OCI-LY3 (cell line): ENCODE data around the gene FURIN.
"Not testable (repeated sequence)": the region's sequence is repeated elsewhere in the genome, so short reads cannot be mapped to it uniquely, and the experiment has no call there.

Experiments used
- H2AFZ ChIP-seq: fragments of 200-600, 300-600 bp; shearing (Covaris generic); 2 replicates; pipeline ENCODE4 v1.6.0; 2014; ENCODE audit warnings: antibody characterized with exemption, low read depth, low read length
- H3K27ac ChIP-seq: fragments of 200-600, 300-600 bp; sonication (generic); 2 replicates; pipeline ENCODE4 v1.5.1; 2014; ENCODE audit warnings: mild to moderate bottlenecking, low read length, moderate library complexity, mixed read lengths
- H3K27me3 ChIP-seq: fragments of 200-600, 300-600 bp; sonication (generic); 2 replicates; pipeline ENCODE4 v1.6.1; 2014; ENCODE audit warnings: low read depth, low read length, mixed read lengths
- H3K36me3 ChIP-seq: fragments of 200-600, 300-600 bp; sonication (generic); replicated peaks from 2 replicates; pipeline ENCODE3; 2014; ENCODE audit warnings: low read depth, low read length, mixed read lengths
- H3K4me1 ChIP-seq: fragments of 300-600, 200-600 bp; sonication (generic); 2 replicates; pipeline ENCODE4 v1.6.1; 2014; ENCODE audit warnings: low read length, mixed read lengths
- H3K4me2 ChIP-seq: fragments of 200-600, 300-600 bp; sonication (generic); 2 replicates; pipeline ENCODE4 v1.6.1; 2014; ENCODE audit warnings: low read length, mixed read lengths
- H3K4me3 ChIP-seq: fragments of 300-600, 200-600 bp; sonication (generic); 2 replicates; pipeline ENCODE4 v1.5.1; 2014; ENCODE audit warnings: antibody characterized with exemption, mild to moderate bottlenecking, low read length, moderate library complexity
- H3K79me2 ChIP-seq: fragments of 300-600, 200-600 bp; shearing (Covaris generic); 2 replicates; pipeline ENCODE4 v1.6.1; 2014; ENCODE audit warnings: mild to moderate bottlenecking, low read length, mixed read lengths
- H3K9ac ChIP-seq: fragments of 300-600, 200-600 bp; shearing (Covaris generic); 2 replicates; pipeline ENCODE4 v1.6.0; 2014; ENCODE audit warnings: mild to moderate bottlenecking, low read length, moderate library complexity
- H3K9me3 ChIP-seq: fragments of 200-600, 300-600 bp; shearing (Covaris generic); 2 replicates; pipeline ENCODE4 v1.6.1; 2014; ENCODE audit warnings: low read length, mixed read lengths; ENCODE audit not compliant: insufficient read depth
- H4K20me1 ChIP-seq: fragments of 200-600, 300-600 bp; sonication (generic); 2 replicates; pipeline ENCODE4 v1.6.1; 2016; ENCODE audit warnings: low read length, mixed read lengths; ENCODE audit not compliant: insufficient read depth
- EZH2phosphoT487 ChIP-seq: fragments of 200-600 bp; shearing (Covaris generic); IDR thresholded peaks from 2 replicates; pipeline ENCODE4 v1.6.1; 2018; ENCODE audit warnings: antibody characterized with exemption, mixed run types, low read depth
- TF ChIP-seq, protein P1 (sequence below): fragments of 200-600, 300-600 bp; sonication (generic); IDR thresholded peaks from 2 replicates; pipeline ENCODE4 v1.5.1; 2014; ENCODE audit warnings: antibody characterized with exemption, low read length, low read depth

FURIN gene

DNA sequence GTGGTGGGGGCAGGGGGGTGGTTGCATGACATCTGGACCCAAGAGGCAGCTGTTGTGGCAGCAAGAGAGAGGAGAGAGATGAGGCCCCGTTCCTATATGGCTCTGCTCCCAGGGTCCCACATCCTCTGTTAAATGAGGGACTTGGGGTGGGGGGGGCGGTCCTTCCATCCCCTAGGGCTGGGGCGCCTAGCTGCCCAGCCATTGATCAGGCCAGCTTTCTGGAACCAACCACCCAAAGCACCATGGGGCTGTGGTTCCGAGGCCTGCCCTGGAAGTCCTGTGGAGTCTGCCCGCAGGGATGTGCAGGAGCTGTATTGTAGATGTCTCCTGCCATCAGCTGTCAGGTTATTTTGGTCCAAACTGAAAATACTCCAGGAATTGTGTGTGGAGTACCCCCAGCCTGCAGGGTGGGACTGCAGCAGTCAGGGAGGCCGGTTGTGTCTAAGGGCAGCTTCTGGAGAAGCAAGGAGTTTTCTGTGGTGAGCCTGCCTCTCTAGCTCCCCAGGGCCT, 5.2 kb downstream of the FURIN start:
- peaks cover 29% of the 10 kb centered on the region for H3K4me1 ChIP-seq

DNA sequence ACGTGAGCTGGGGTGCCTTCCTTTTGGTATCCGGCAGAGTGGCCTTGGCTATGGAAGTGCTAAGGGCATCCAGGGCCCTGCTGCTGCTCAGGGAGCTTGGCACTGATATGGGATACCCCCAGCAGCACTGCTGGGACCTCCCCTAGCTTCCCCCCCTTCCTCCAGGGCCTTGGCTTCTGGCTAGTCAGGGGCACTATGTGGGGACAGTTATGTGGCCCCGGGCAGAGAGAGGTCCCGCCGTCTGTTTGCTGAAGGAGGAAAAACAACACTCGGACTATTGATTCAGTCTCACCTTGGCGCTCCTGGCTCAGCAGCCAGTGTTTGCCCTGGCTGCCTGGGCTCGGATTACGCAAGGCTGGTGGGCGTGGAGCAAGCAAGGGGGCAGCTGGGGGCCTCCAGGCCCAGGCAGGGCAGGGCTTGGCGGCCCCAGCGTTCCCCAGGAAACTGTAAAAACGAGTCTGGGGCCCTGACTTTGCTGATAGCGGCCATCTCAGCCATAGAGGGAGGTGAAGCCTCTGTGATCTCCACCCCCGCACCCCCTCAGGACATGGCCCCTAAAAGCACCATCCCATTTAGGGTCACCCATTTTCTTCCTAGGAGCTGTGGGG, 5.7 kb downstream of the FURIN start:
- H3K9me3 ChIP-seq: no peaks in the 10 kb centered on the region
- no peak overlapping the region for H3K4me3 ChIP-seq
- H2AFZ ChIP-seq: no peak overlapping the region
- no peak for TF ChIP-seq EZH2phosphoT487
- TF ChIP-seq, protein P1, sequence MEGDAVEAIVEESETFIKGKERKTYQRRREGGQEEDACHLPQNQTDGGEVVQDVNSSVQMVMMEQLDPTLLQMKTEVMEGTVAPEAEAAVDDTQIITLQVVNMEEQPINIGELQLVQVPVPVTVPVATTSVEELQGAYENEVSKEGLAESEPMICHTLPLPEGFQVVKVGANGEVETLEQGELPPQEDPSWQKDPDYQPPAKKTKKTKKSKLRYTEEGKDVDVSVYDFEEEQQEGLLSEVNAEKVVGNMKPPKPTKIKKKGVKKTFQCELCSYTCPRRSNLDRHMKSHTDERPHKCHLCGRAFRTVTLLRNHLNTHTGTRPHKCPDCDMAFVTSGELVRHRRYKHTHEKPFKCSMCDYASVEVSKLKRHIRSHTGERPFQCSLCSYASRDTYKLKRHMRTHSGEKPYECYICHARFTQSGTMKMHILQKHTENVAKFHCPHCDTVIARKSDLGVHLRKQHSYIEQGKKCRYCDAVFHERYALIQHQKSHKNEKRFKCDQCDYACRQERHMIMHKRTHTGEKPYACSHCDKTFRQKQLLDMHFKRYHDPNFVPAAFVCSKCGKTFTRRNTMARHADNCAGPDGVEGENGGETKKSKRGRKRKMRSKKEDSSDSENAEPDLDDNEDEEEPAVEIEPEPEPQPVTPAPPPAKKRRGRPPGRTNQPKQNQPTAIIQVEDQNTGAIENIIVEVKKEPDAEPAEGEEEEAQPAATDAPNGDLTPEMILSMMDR: no peak
- H3K27ac ChIP-seq: no peak overlapping the region
- H4K20me1 ChIP-seq: no peaks in the 10 kb centered on the region
- no peaks in the 10 kb centered on the region for H3K27me3 ChIP-seq
- peaks cover 28% of the 10 kb centered on the region for H3K4me1 ChIP-seq
- H3K36me3 ChIP-seq: no peaks in the 10 kb centered on the region
- H3K79me2 ChIP-seq: peaks cover 16% of the 10 kb centered on the region
- H3K4me2 ChIP-seq: no peak overlapping the region
- no peak overlapping the region for H3K9ac ChIP-seq

More for the DNA sequence above, 5.2 kb downstream of the FURIN start:
- Histone ChIP-seq H3K9me3 (no peaks in the 10 kb centered on the region), H3K9ac (no peak overlapping the region), H3K36me3 (no peaks in the 10 kb centered on the region), H3K27ac (no peak overlapping the region), H3K79me2 (peaks cover 16% of the 10 kb centered on the region), H4K20me1 (no peaks in the 10 kb centered on the region), H3K4me3 (no peak overlapping the region), H3K27me3 (no peaks in the 10 kb centered on the region), H3K4me2 (no peak overlapping the region), H2AFZ (no peak overlapping the region)
- TF ChIP-seq EZH2phosphoT487: no peak
- TF ChIP-seq, protein P1: no peak

DNA sequence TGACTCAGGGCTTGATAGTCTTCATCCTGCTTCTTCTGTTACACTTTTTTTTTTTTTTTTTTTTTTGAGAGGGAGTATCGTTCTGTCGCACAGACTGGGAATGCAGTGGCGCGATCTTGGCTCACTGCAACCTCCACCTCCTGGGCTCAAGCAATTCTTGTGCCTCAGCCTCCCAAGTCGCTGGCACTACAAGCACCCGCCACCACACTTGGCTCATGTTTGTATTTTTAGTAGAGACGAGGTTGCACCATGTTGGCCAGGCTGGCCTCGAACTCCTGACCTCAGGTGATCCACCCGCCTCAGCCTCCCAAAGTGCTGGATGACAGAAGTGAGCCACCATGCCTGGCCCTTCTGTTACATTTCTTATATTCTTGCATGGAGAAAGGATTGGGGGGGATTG, 6.6 kb downstream of the FURIN start:
- not testable (repeated sequence) for H3K27ac ChIP-seq, H3K27me3 ChIP-seq, H3K4me3 ChIP-seq, H3K4me2 ChIP-seq, H2AFZ ChIP-seq, H4K20me1 ChIP-seq, H3K9ac ChIP-seq, H3K9me3 ChIP-seq, H3K36me3 ChIP-seq
- Histone ChIP-seq H3K79me2 (peaks cover 16% of the 10 kb centered on the region), H3K4me1 (peaks cover 19% of the 10 kb centered on the region)

DNA sequence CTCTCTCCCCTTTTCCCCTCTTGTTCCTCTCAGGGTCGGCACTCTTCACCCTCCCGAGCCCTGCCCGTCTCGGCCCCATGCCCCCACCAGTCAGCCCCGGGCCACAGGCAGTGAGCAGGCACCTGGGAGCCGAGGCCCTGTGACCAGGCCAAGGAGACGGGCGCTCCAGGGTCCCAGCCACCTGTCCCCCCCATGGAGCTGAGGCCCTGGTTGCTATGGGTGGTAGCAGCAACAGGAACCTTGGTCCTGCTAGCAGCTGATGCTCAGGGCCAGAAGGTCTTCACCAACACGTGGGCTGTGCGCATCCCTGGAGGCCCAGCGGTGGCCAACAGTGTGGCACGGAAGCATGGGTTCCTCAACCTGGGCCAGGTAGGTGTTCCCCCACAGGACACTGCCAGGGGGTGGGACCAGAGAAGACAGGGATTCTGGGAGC, 7.2 kb downstream of the FURIN start:
- H3K4me2 ChIP-seq: no peak overlapping the region
- H3K9me3 ChIP-seq: no peaks in the 10 kb centered on the region
- H3K36me3 ChIP-seq: peaks cover 3% of the 10 kb centered on the region
- H3K79me2 ChIP-seq: peaks cover 16% of the 10 kb centered on the region
- H4K20me1 ChIP-seq: no peaks in the 10 kb centered on the region
- no peak overlapping the region for H3K27ac ChIP-seq
- no peaks in the 10 kb centered on the region for H3K27me3 ChIP-seq
- no peak overlapping the region for H2AFZ ChIP-seq
- no peak overlapping the region for H3K9ac ChIP-seq
- H3K4me1 ChIP-seq: peaks cover 13% of the 10 kb centered on the region
- TF ChIP-seq, protein P1: no peak
- no peak for TF ChIP-seq EZH2phosphoT487
- no peak overlapping the region for H3K4me3 ChIP-seq
